Bronchial epithelial cell (primary cell): Measurements from ENCODE around the gene PNPLA5. TPM values are rescaled to one million over a fixed set of nuclear protein-coding genes. Genes with fewer than 3 reads are reported as not detected.

Experiments used
- DNase-seq: peaks from one replicate; pipeline ENCODE4 v3.0.0-alpha.2; 2010; ENCODE audit warnings: low read depth
- FAIRE-seq: peaks from 2 replicates; lab custom pipeline; 2011; peaks lifted over from hg19 to GRCh38; lab: Jason Lieb, UNC
- H3K27me3 ChIP-seq: 2 replicates; pipeline ENCODE4 v1.5.1; 2011; ENCODE audit warnings: low read length; ENCODE audit not compliant: control insufficient read depth, insufficient read depth
- H3K36me3 ChIP-seq: 2 replicates; pipeline ENCODE4 v1.5.1; 2011; ENCODE audit warnings: low read length; ENCODE audit not compliant: control insufficient read depth, insufficient read depth
- H3K4me3 ChIP-seq: 2 replicates; pipeline ENCODE4 v1.5.1; 2011; ENCODE audit warnings: mild to moderate bottlenecking, low read depth, low read length, control low read depth
- total RNA-seq: library from RNA; depleted of rRNA; stranded (reverse); fragments of >200 nt; gene quantifications from 2 replicates; pipeline ENCODE4 v1.2.1, GENCODE V29; 2014
- TF ChIP-seq, protein P1 (sequence below): IDR thresholded peaks from 2 replicates; pipeline ENCODE4 v1.5.1; 2011; ENCODE audit warnings: mild to moderate bottlenecking, moderate library complexity, low read length, control low read depth, inconsistent platforms; ENCODE audit not compliant: insufficient read depth, severe bottlenecking

The PNPLA5 gene
- total RNA-seq, 1 donor from 2014 or later = not detected

DNA sequence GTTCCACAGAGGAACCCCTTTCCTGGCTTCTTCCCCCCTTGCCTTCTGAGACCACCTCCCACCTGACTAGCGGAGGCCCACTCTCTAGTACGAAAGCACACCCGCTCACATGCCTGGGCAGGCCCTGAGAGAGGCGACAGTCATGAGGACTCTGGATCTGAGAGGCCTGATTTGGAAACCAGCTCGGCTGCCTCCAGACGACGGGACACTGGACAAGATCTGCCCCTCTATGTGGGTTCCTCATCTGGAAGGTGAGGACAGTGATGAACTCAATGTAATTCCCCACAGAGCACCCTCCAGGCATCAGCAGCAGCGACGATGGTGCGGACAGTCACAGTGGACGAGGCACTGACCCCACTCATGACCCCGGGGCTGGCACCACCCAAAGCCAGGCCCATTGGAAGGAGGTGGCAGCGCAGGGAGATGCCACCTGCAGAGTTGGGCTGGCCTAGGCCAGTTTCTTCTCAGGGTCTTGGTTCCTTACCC is 37.0 kb downstream of the PNPLA5 start:
- TF ChIP-seq, protein P1, sequence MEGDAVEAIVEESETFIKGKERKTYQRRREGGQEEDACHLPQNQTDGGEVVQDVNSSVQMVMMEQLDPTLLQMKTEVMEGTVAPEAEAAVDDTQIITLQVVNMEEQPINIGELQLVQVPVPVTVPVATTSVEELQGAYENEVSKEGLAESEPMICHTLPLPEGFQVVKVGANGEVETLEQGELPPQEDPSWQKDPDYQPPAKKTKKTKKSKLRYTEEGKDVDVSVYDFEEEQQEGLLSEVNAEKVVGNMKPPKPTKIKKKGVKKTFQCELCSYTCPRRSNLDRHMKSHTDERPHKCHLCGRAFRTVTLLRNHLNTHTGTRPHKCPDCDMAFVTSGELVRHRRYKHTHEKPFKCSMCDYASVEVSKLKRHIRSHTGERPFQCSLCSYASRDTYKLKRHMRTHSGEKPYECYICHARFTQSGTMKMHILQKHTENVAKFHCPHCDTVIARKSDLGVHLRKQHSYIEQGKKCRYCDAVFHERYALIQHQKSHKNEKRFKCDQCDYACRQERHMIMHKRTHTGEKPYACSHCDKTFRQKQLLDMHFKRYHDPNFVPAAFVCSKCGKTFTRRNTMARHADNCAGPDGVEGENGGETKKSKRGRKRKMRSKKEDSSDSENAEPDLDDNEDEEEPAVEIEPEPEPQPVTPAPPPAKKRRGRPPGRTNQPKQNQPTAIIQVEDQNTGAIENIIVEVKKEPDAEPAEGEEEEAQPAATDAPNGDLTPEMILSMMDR = no peak
- FAIRE-seq (no peak), DNase-seq (no peak)
- Histone ChIP-seq H3K36me3 (no peaks in the 10 kb centered on the region), H3K4me3 (no peak overlapping the region), H3K27me3 (peaks cover 5% of the 10 kb centered on the region)

DNA sequence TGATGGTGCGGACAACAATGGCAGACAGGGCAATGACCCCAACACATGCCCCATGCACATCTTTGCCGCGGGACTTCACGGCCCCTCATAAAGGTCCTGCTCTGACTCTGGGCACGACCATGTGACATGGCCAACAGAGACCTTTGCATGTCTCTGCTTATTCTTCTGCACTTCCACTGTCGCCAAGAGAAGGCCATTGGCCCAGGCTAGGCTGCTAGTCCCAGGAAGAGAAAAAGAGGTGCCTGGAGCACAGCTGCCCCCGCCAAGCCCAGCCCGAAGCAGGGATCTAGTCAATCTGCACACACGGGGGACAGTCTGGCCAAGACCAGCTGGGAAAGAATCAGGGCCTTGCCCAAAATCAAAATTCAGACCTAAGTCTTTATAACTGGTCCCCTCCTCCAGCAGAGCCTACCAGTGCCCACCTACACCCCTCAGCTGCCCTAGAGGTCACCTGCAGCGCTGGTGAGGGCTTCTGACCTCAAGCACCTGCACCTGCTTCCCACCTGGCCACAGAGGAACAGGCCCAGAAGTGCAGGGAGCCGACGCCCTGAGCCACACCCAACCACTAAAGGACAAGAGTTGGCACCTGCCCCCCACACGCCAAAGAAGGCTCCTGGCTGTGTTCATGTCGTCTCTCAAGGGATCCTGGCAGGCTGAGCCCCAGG is 37.6 kb downstream of the PNPLA5 start:
- no peak for FAIRE-seq
- Histone ChIP-seq H3K4me3 (no peak overlapping the region), H3K36me3 (no peaks in the 10 kb centered on the region), H3K27me3 (peaks cover 8% of the 10 kb centered on the region)
- TF ChIP-seq, protein P1 = no peak
- DNase-seq = no peak

DNA sequence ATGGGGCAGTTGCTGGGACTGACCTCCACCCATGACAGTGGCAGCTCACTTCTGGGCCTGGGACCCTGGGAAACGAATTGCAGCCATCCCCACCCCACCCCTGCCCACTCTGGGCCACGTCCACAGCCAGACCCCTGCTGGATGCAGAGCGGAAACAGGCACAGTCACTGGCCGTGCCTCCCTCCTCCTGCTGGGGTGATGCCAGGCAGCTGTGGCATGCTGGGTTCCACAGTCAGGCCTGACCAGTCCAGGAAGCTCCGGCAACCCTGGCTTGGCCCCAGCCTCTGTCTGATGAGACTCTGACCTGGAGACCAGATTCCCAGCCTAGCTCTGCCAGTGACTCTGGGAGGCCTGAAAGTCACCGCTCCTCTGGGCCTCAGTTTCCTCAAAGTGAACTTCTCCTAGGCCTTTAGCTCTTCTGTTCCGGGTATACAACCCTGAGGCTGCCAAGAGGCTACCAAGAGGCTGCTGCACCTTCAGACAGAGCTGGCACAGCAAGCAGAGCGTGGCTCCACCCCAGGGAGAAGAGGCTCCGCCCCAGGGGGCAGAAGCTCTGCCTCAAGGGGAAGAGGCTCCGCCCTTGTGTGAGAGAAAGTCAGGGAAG is 38.4 kb downstream of the PNPLA5 start:
- H3K27me3 ChIP-seq = peaks cover 8% of the 10 kb centered on the region
- DNase-seq (no peak), FAIRE-seq (no peak)
- H3K36me3 ChIP-seq = no peaks in the 10 kb centered on the region
- TF ChIP-seq, protein P1 = no peak
- H3K4me3 ChIP-seq = no peak overlapping the region

DNA sequence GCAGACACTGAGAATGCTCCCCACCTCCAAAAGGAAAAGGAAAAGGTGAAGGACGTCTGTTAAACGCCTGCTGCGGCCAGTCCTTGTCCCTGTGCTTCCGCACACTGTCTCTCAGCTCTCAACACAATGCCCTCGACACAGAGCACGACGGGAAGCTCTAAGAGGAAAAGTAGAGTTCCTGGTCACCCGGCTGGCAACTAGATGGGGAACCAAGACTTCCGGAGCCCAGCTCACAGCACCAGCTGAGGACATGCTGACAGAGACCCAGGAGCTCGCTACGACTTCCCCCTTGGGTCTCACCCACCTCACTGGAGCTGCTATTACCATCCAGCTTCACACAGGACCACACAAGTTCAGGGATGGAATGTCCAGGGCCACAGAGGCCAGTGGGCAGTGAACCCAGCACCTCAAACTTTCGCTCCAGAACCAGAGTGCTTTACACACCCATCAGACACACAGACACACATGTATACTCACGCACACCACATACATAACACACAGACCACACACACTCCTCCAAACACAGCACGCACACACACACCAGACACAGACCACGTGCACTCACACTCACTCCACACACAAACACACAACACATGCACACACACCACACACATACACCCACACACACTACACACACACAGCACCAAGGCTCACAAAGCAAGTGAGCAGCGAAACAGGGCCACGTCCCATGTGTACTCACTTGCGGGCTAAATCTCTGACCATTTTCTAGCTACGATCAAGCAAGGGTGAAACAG is 39.1 kb downstream of the PNPLA5 start:
- Histone ChIP-seq H3K27me3 (peaks cover 8% of the 10 kb centered on the region), H3K4me3 (no peak overlapping the region), H3K36me3 (no peaks in the 10 kb centered on the region)
- FAIRE-seq (peak; percentile 97), DNase-seq (no peak)
- TF ChIP-seq, protein P1 = no peak

DNA sequence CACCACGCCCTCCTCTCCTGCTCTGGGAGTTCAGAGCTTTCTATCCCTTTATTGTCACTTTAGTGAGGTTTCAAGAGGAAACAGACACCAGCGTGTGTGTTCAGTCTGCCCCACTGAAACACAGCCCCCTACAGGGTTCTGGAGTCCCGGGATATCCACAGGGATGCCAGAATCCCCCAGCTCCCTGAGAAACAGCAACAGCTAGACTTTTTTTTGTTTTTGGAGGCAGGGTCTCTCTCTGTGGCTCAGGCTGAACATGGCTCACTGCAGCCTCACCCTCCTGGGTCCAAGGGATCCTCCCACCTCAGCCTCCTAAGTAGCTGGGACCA is 39.9 kb downstream of the PNPLA5 start:
- Histone ChIP-seq H3K27me3 (peaks cover 8% of the 10 kb centered on the region), H3K4me3 (no peak overlapping the region), H3K36me3 (no peaks in the 10 kb centered on the region)
- TF ChIP-seq, protein P1 = no peak
- FAIRE-seq = no peak
- DNase-seq = no peak
